Kidney (tissue), 14 donors: ENCODE data around the gene TTC27. TPM values are rescaled to one million over a fixed set of nuclear protein-coding genes. Genes with fewer than 3 reads are reported as not detected.

Experiments
- DNase-seq, 5 donors: peaks; one replicate each; pipeline ENCODE4 v3.0.0-alpha.2; 2013 to 2020
- FAIRE-seq: peaks from 2 replicates; lab custom pipeline; 2012; peaks lifted over from hg19 to GRCh38; lab: Jason Lieb, UNC
- H3K27ac ChIP-seq, 2 donors: one replicate each; pipeline ENCODE4 v1.7.0; 2013; ENCODE audit warnings: low read depth in 2 of 2, low read length in 2 of 2, inconsistent platforms in 1 of 2
- H3K27me3 ChIP-seq: one replicate; pipeline ENCODE4 v1.7.1; 2013; ENCODE audit warnings: low read length, inconsistent platforms; ENCODE audit not compliant: control insufficient read depth, insufficient read depth
- H3K36me3 ChIP-seq, 3 donors: one replicate each; pipeline versions ENCODE4 v1.7.0 to v1.7.1; 2013; ENCODE audit warnings: low read length in 3 of 3, control low read depth in 1 of 3, inconsistent platforms in 1 of 3; ENCODE audit not compliant: insufficient read depth in 3 of 3, control insufficient read depth in 2 of 3
- H3K4me1 ChIP-seq, 3 donors: one replicate each; pipeline versions ENCODE4 v1.7.0 to v1.7.1; 2013; ENCODE audit warnings: low read length in 3 of 3, inconsistent platforms in 1 of 3, low read depth in 1 of 3; ENCODE audit not compliant: control insufficient read depth in 2 of 3, insufficient read depth in 2 of 3
- H3K4me3 ChIP-seq, 3 donors: one replicate each; pipeline versions ENCODE4 v1.7.0 to v1.8.1; 2013; ENCODE audit warnings: low read length in 3 of 3, control low read depth in 1 of 3, inconsistent platforms in 1 of 3
- H3K9ac ChIP-seq, 3 donors: one replicate each; pipeline versions ENCODE4 v1.7.0 to v1.7.1; 2013; ENCODE audit warnings: low read length in 3 of 3, control low read depth in 1 of 3, inconsistent platforms in 1 of 3
- H3K9me3 ChIP-seq, 3 donors: one replicate each; pipeline versions ENCODE4 v1.7.0 to v1.7.1; 2013; ENCODE audit warnings: low read length in 3 of 3, control low read depth in 1 of 3, inconsistent platforms in 1 of 3; ENCODE audit not compliant: control insufficient read depth in 2 of 3, insufficient read depth in 1 of 3
- CTCF ChIP-seq: IDR thresholded peaks from 3 replicates; pipeline ENCODE4 v1.5.1; 2012; ENCODE audit warnings: mild to moderate bottlenecking, moderate library complexity, borderline replicate concordance; ENCODE audit not compliant: insufficient read depth; ENCODE audit errors: extremely low read depth
- intact Hi-C: fragments of 100-400 bp; cut with DNase I; formaldehyde crosslinking; loops from one replicate; pipeline ENCODE4 v1.11.1; 2022
- polyA plus RNA-seq: library from polyadenylated mRNA; stranded (reverse); fragments of 350-450 nt; fragmentation: Illumina TruSeq; extraction: RNeasy Lipid Tissue Mini Kit (QIAGEN cat#74804); gene quantifications from one replicate; pipeline ENCODE4 v1.2.3, GENCODE V29; 2014; ENCODE audit warnings: low read depth, low replicate concordance; ENCODE audit not compliant: insufficient read depth
- total RNA-seq: library from RNA; stranded (reverse); fragmentation: NEBNext Ultra II Directional; extraction: Animal tissue kit (Norgen Biotek cat#: 25700); gene quantifications from one replicate; pipeline ENCODE4 v1.2.1, GENCODE V29; 2021
- donor health status: control.
- donor health status: control.
- donor health status: control.
- donor health status: control.
- donor health status: control.
- donor health status: DM: yes; HTN: yes; CAD: no.
- donor health status: Normal renal cell carcinoma (clear cell type).

Gene TTC27
- total and polyA plus RNA-seq, 2 donors from 2014 or later, result 8.0 to 19.7 TPM

GRCh38 chr2:32680942-32681341 lies 53.1 kb downstream of the TTC27 start:
- Histone ChIP-seq H3K9ac (no peak overlapping the region), H3K36me3 (no peaks in the 10 kb centered on the region), H3K9me3 (no peaks in the 10 kb centered on the region), H3K4me3 (no peak overlapping the region), H3K27ac (no peak overlapping the region), H3K4me1 (no peaks in the 10 kb centered on the region), H3K27me3 (no peaks in the 10 kb centered on the region)
- TF ChIP-seq CTCF, result no peak
- DNase-seq (no peak), FAIRE-seq (no peak)
- intact Hi-C loops, result no loop called here

- H3K27me3 ChIP-seq, result no peaks in the 10 kb centered on the region
- intact Hi-C loops, result no loop called here
- H3K4me1 ChIP-seq, result no peaks in the 10 kb centered on the region
- H3K36me3 ChIP-seq, result no peaks in the 10 kb centered on the region
- no peak for FAIRE-seq
- H3K9ac ChIP-seq, result no peak overlapping the region
- DNase-seq, result peak in 1 of 5 donors; percentile 17
- H3K9me3 ChIP-seq, result no peaks in the 10 kb centered on the region
- TF ChIP-seq CTCF, result no peak
- H3K4me3 ChIP-seq, result no peak overlapping the region
- no peak overlapping the region for H3K27ac ChIP-seq
Observed at GRCh38 chr2:32683520-32684086, 55.8 kb downstream of the TTC27 start.

GRCh38 chr2:32688541-32688940 lies 60.7 kb downstream of the TTC27 start:
- no peaks in the 10 kb centered on the region for H3K36me3 ChIP-seq
- no peak overlapping the region for H3K27ac ChIP-seq
- no peak for TF ChIP-seq CTCF
- FAIRE-seq (no peak), DNase-seq (no peak)
- no peaks in the 10 kb centered on the region for H3K27me3 ChIP-seq
- H3K9ac ChIP-seq, result no peak overlapping the region
- no peak overlapping the region for H3K4me3 ChIP-seq
- H3K4me1 ChIP-seq, result no peaks in the 10 kb centered on the region
- no peaks in the 10 kb centered on the region for H3K9me3 ChIP-seq
- intact Hi-C loops, result no loop called here

DNA sequence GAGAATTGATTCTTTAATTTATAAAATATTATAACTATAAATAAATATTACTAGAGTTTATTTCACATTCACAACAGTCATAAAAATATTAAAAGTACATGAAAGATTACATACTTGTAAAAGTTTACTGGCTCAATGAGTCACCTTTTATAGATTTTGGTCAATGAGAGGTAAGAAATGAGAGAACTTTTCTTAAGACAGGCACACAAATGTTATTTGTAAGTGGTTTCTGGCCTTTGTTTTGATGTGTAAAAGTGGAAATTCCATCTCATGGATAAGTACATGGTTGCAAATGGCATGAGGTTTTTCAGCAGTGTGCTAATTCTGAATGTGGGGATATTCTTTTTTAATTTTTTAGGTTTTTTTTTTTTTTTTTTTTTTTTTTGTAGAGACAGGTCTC lies 63.8 kb downstream of the TTC27 start:
- H3K9me3 ChIP-seq, result no peaks in the 10 kb centered on the region
- DNase-seq (no peak), FAIRE-seq (no peak)
- no peak overlapping the region for H3K4me3 ChIP-seq
- no peaks in the 10 kb centered on the region for H3K4me1 ChIP-seq
- H3K27ac ChIP-seq, result no peak overlapping the region
- H3K9ac ChIP-seq, result no peak overlapping the region
- TF ChIP-seq CTCF, result no peak
- intact Hi-C loops, result no loop called here
- no peaks in the 10 kb centered on the region for H3K27me3 ChIP-seq
- no peaks in the 10 kb centered on the region for H3K36me3 ChIP-seq
